ENCODE data around the gene MRNIP.
"Not testable (repeated sequence)": the region's sequence is repeated elsewhere in the genome, so short reads cannot be mapped to it uniquely, and the experiment has no call there.

MRNIP gene

GRCh38 chr5:179837076-179838011, 21.3 kb downstream of the MRNIP start:
- DNase-seq = no peak

GRCh38 chr5:179836225-179837019, 22.2 kb downstream of the MRNIP start:
- no peak for DNase-seq

GRCh38 chr5:179834871-179835270, 23.7 kb downstream of the MRNIP start:
- DNase-seq = not testable (repeated sequence)

GRCh38 chr5:179834120-179834519, 24.5 kb downstream of the MRNIP start:
- peak; percentile 19 to 48 for DNase-seq

GRCh38 chr5:179833709-179834070, 24.9 kb downstream of the MRNIP start:
- DNase-seq = no peak

GRCh38 chr5:179833056-179833708, 25.4 kb downstream of the MRNIP start:
- DNase-seq = no peak

GRCh38 chr5:179832039-179832745, 26.4 kb downstream of the MRNIP start:
- DNase-seq = no peak

- no peak for DNase-seq
Observed at GRCh38 chr5:179830818-179831468, 27.7 kb downstream of the MRNIP start.

- no peak for DNase-seq
Observed at GRCh38 chr5:179829732-179830435, 28.7 kb downstream of the MRNIP start.

GRCh38 chr5:179828756-179829421, 29.7 kb downstream of the MRNIP start:
- no peak for DNase-seq

- DNase-seq = no peak
Observed at GRCh38 chr5:179827680-179828079, 30.9 kb downstream of the MRNIP start.

GRCh38 chr5:179825655-179826182, 32.9 kb downstream of the MRNIP start:
- no peak for DNase-seq

- DNase-seq = no peak
Observed at GRCh38 chr5:179824745-179825112, 33.9 kb downstream of the MRNIP start.

GRCh38 chr5:179823937-179824744, 34.5 kb downstream of the MRNIP start:
- no peak for DNase-seq

GRCh38 chr5:179822444-179822990, 36.1 kb downstream of the MRNIP start:
- no peak for DNase-seq

GRCh38 chr5:179822059-179822432, 36.6 kb downstream of the MRNIP start:
- no peak for DNase-seq

GRCh38 chr5:179821298-179822058, 37.1 kb downstream of the MRNIP start:
- peak; percentile 51 to 80 for DNase-seq

- DNase-seq = peak; percentile 44 to 66
Observed at GRCh38 chr5:179820483-179821297, 37.9 kb downstream of the MRNIP start, which contains the start of gene SQSTM1. Gene SQSTM1, plus strand, starts transcription at chr5:179820905. Its CDS starts 32 bp downstream, at chr5:179820937.
